Ishikawa (cell line): ENCODE data around the gene PGM1.
A peak's percentile ranks its signal among the peaks of the same experiment; 100 is the strongest.

Experiments
- CEBPB ChIP-seq: IDR thresholded peaks from 2 replicates; pipeline ENCODE4 v1.6.1; 2012
- CREB1 ChIP-seq: IDR thresholded peaks from 2 replicates; pipeline ENCODE4 v1.6.1; 2012; ENCODE audit warnings: low read depth
- EGR1 ChIP-seq: IDR thresholded peaks from 2 replicates; pipeline ENCODE4 v1.6.1; 2012
- EP300 ChIP-seq: IDR thresholded peaks from 2 replicates; pipeline ENCODE4 v1.6.1; 2012; ENCODE audit warnings: borderline replicate concordance
- FOXM1 ChIP-seq: IDR thresholded peaks from 2 replicates; pipeline ENCODE4 v1.6.1; 2012; ENCODE audit warnings: low read depth, borderline replicate concordance
- NFIC ChIP-seq: IDR thresholded peaks from 2 replicates; pipeline ENCODE4 v1.6.1; 2012
- RAD21 ChIP-seq: IDR thresholded peaks from 2 replicates; pipeline ENCODE4 v1.6.1; 2012; ENCODE audit warnings: low read depth
- TAF1 ChIP-seq: IDR thresholded peaks from 2 replicates; pipeline ENCODE4 v1.6.1; 2012; ENCODE audit warnings: low read depth, mild to moderate bottlenecking
- TCF12 ChIP-seq: IDR thresholded peaks from 2 replicates; pipeline ENCODE4 v1.6.1; 2012; ENCODE audit warnings: low read depth
- TEAD4 ChIP-seq: IDR thresholded peaks from 2 replicates; pipeline ENCODE4 v1.6.1; 2012
- YY1 ChIP-seq: IDR thresholded peaks from 2 replicates; pipeline ENCODE4 v1.6.1; 2012; ENCODE audit warnings: low read depth
- ZBTB7A ChIP-seq: IDR thresholded peaks from 2 replicates; pipeline ENCODE4 v1.6.1; 2012; ENCODE audit warnings: low read depth
- TF ChIP-seq, protein P1 (sequence below): IDR thresholded peaks from 2 replicates; pipeline ENCODE4 v1.6.1; 2012
- TF ChIP-seq, protein P2 (sequence below): IDR thresholded peaks from 2 replicates; pipeline ENCODE4 v1.6.1; 2012; ENCODE audit warnings: low read depth, mild to moderate bottlenecking
- TF ChIP-seq, protein P3 (sequence below): IDR thresholded peaks from 2 replicates; pipeline ENCODE4 v1.6.1; 2012

PGM1 gene

DNA sequence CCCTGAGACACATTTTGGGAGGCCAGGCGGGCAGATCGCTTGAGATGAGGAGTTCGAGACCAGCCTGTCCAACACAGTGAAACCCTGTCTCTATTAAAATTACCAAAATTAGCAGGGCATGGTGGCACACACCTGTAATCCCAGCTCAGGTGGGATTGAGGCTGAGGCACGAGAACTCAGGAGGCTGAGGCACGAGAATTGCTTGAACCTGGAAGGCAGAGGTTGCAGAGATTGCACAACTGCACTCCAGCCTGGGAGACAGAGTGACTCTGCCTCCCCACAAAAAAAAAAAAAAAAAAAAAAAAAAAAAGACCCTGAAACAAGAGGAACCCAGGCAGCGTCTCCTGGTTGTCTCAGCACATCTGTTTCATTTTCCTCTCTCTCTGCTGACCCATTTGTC is 24.2 kb downstream of the PGM1 start:
- TF ChIP-seq CEBPB (peak; percentile 42; the same call in 1 of the 2 replicates), TEAD4 (no peak)

DNA sequence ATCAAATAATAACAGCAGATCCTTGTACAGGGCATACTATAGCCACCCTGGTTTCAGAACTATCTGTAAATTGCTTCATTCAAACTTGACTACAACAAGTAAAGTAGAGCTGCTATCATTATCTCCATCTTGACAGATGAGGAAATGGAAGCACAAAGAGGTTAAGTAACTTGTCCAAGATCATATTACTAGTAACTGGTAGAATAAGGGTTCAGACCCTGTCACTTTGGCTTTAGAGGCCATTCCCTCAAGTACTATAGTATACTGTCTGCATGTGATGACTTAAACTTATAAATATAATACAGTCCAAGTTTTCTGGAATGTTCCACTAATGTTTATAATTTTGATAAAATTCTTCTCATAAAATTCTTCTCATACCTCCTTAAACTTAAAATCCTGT is 24.8 kb downstream of the PGM1 start:
- TF ChIP-seq RAD21 (no peak), YY1 (no peak), TAF1 (no peak)
- TF ChIP-seq, protein P1, sequence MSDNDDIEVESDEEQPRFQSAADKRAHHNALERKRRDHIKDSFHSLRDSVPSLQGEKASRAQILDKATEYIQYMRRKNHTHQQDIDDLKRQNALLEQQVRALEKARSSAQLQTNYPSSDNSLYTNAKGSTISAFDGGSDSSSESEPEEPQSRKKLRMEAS = no peak
- TF ChIP-seq, protein P2, sequence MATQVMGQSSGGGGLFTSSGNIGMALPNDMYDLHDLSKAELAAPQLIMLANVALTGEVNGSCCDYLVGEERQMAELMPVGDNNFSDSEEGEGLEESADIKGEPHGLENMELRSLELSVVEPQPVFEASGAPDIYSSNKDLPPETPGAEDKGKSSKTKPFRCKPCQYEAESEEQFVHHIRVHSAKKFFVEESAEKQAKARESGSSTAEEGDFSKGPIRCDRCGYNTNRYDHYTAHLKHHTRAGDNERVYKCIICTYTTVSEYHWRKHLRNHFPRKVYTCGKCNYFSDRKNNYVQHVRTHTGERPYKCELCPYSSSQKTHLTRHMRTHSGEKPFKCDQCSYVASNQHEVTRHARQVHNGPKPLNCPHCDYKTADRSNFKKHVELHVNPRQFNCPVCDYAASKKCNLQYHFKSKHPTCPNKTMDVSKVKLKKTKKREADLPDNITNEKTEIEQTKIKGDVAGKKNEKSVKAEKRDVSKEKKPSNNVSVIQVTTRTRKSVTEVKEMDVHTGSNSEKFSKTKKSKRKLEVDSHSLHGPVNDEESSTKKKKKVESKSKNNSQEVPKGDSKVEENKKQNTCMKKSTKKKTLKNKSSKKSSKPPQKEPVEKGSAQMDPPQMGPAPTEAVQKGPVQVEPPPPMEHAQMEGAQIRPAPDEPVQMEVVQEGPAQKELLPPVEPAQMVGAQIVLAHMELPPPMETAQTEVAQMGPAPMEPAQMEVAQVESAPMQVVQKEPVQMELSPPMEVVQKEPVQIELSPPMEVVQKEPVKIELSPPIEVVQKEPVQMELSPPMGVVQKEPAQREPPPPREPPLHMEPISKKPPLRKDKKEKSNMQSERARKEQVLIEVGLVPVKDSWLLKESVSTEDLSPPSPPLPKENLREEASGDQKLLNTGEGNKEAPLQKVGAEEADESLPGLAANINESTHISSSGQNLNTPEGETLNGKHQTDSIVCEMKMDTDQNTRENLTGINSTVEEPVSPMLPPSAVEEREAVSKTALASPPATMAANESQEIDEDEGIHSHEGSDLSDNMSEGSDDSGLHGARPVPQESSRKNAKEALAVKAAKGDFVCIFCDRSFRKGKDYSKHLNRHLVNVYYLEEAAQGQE = no peak

DNA sequence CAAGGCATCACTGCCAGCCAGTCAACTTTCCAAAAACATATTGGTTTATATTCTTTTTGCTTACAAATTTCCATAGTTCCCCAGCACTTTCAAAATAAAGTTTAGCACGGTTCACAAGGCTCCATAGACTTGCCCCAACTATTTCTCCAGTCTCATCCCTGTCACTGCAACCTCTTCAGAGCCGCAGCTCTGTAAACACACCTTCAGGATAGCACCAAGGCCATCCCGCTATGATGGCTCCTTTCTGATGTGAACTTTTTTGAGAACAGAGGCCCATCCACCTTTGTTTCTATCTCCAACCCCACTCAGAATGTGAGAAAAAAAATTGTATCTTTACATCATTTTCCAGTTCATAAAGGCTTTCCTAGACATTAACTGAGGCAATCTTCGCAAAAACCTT is 26.3 kb downstream of the PGM1 start:
- no peak for TF ChIP-seq ZBTB7A
- no peak for TF ChIP-seq TEAD4
- TF ChIP-seq, protein P3, sequence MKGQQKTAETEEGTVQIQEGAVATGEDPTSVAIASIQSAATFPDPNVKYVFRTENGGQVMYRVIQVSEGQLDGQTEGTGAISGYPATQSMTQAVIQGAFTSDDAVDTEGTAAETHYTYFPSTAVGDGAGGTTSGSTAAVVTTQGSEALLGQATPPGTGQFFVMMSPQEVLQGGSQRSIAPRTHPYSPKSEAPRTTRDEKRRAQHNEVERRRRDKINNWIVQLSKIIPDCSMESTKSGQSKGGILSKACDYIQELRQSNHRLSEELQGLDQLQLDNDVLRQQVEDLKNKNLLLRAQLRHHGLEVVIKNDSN = no peak
- TF ChIP-seq EGR1 = no peak
- TF ChIP-seq, protein P1 = no peak
- no peak for TF ChIP-seq NFIC
- no peak for TF ChIP-seq YY1
- TF ChIP-seq CREB1 = no peak
- TF ChIP-seq TAF1 = no peak
- TF ChIP-seq FOXM1 = no peak
- TF ChIP-seq RAD21 = no peak
- TF ChIP-seq, protein P2 = no peak
- no peak for TF ChIP-seq TCF12
- TF ChIP-seq EP300 = no peak
- TF ChIP-seq CEBPB = no peak

DNA sequence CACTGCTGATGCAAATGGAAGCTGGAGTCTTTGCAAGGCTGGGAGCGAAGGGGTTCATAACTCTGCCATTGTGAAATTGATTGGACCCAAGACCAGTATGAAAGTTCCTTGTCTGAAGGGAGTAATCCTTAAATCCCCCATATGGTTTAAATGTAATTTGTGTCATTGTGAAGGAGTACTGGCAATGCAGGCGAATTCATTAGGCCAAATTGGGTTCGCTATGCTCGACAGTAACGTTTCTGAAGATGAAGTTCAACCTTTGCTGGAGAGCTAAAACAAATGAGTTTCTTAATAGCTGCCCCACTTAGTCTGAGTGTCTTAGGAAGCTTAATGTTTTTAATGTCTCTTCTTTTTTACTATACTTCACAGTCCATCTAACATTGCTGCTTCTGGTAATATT is 27.5 kb downstream of the PGM1 start:
- TF ChIP-seq NFIC (no peak), RAD21 (no peak), EP300 (no peak), EGR1 (no peak), TCF12 (no peak), CREB1 (no peak), CEBPB (no peak), TAF1 (no peak), YY1 (no peak), TEAD4 (no peak), ZBTB7A (no peak)
- TF ChIP-seq, protein P2 = no peak
- TF ChIP-seq, protein P1 = no peak
- TF ChIP-seq, protein P3 = no peak

DNA sequence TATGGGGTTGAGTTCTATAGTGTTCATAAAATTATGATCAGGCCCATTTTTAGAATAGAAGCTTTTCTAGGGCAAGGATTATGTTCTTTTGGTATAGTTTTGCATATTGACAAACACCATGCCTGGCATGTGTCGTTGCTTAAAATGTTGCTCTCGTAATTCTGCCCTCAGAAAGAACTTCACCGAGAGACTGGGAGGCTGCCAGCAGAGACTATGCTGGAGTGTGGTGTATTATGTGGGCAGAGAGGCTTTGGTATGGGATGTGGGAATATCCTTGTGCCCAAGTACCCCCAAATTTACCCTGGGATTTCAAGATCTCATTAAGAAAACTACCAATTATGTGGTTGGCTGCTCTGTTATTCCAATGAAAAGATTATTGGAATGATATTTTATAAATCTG is 27.9 kb downstream of the PGM1 start:
- TF ChIP-seq, protein P3 = no peak
- no peak for TF ChIP-seq FOXM1
- TF ChIP-seq, protein P2 = no peak
- TF ChIP-seq RAD21 = no peak
- no peak for TF ChIP-seq CREB1
- no peak for TF ChIP-seq EP300
- TF ChIP-seq, protein P1 = no peak
- TF ChIP-seq TAF1 = no peak
- TF ChIP-seq CEBPB = no peak
- no peak for TF ChIP-seq ZBTB7A
- no peak for TF ChIP-seq TCF12
